Regular cardiac myocyte (primary cell): ENCODE results near the gene TP53INP2. TPM values are rescaled to one million over a fixed set of nuclear protein-coding genes. Genes with fewer than 3 reads are reported as not detected.

Experiments
- total RNA-seq: library from RNA; depleted of rRNA; stranded (reverse); fragments of >200 nt; gene quantifications from 2 replicates; pipeline ENCODE4 v1.2.3, GENCODE V29; 2014

The TP53INP2 gene, protein sequence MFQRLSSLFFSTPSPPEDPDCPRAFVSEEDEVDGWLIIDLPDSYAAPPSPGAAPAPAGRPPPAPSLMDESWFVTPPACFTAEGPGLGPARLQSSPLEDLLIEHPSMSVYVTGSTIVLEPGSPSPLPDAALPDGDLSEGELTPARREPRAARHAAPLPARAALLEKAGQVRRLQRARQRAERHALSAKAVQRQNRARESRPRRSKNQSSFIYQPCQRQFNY
- 1.2 and 1.7 TPM in 2 replicates for total RNA-seq

DNA sequence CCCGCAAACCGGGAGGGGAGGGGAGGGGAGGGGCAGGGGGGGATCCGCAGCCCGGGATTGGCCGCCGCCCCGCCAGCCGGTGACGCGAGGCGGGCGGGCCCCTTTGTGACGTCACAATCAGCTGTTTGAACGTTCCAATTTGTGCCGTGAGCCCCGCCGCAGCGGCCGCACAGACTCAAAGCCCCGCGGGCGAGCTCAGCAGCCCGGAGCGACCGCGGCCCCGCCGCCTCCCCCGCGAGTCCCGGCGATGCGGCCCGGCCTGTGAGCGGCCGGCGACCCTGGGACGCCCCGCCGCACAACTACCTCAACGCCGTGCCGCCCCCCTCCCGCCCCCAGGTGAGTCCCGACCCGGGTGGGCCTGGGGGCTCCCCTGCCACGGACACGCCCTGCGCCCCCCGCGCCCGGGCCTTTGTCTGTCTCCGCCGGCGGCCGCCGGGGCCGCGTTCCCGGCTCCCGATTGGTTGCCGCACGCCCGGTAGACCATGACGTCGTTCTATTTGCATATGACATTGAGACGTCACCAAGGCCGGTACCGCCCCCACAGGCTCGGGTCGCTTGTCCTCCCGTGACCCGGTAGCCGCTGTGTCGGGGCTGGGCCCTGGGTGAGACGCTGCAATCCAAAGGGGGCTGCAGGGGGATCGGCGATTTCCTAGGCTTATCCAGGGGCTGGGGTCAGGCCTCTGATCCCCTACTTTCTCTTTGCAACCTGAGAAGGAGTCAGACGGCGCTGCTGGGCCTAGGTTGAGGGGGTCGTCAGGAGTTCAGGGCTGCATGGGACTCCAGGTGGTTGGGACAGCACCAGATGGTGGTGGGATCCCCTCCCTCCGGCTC is at the start of gene TP53INP2:
Gene TP53INP2 (plus strand): TSS at position 168 of the 831 bp plus-strand sequence. CDS start 4,396 bp downstream, outside the sequence.

GRCh38 chr20:34676642-34677373 is 27.3 kb upstream of the TP53INP2 start, which contains the start of gene PIGU:
Gene PIGU, minus strand, starts transcription at chr20:34677092. Its CDS starts 7 bp downstream, at chr20:34677085.

Other genes starting within 250 kb of the TP53INP2 start
- gene DYNLRB1, start 187.9 kb upstream of the TP53INP2 start, total RNA-seq: 28.6 and 29.0 TPM in 2 replicates
- gene MAP1LC3A, start 145.6 kb upstream of the TP53INP2 start, total RNA-seq: 10.7 and 20.3 TPM in 2 replicates
- gene PIGU, start 27.3 kb upstream of the TP53INP2 start, total RNA-seq: 6.2 and 7.1 TPM in 2 replicates
- 4.0 and 6.5 TPM in 2 replicates for gene NCOA6, start 121.3 kb downstream of the TP53INP2 start, total RNA-seq
- gene GGT7, start 168.5 kb downstream of the TP53INP2 start, total RNA-seq: 10.0 and 15.8 TPM in 2 replicates
- gene ACSS2, start 172.3 kb downstream of the TP53INP2 start, total RNA-seq: 28.2 and 45.4 TPM in 2 replicates